OCI-LY1 (cell line): ENCODE results near the gene MT1E.
A peak's percentile ranks its signal among the peaks of the same experiment; 100 is the strongest.

ENCODE experiments used
- H2AFZ ChIP-seq: fragments of 200-600 bp; sonication (generic), shearing (Covaris generic); 2 replicates; pipeline ENCODE4 v1.6.0; 2014; ENCODE audit warnings: antibody characterized with exemption, mild to moderate bottlenecking, low read length
- H3F3A ChIP-seq: fragments of 200-600 bp; sonication (generic), shearing (Covaris generic); 2 replicates; pipeline ENCODE4 v1.6.0; 2014; ENCODE audit warnings: mild to moderate bottlenecking, antibody characterized with exemption, low read length, moderate library complexity; ENCODE audit not compliant: insufficient read depth
- H3K27ac ChIP-seq: fragments of 200-600 bp; sonication (generic); 2 replicates; pipeline ENCODE4 v1.5.1; 2014; ENCODE audit warnings: low read length, mixed run types, mild to moderate bottlenecking, low read depth; ENCODE audit not compliant: poor library complexity, severe bottlenecking
- H3K27me3 ChIP-seq: fragments of 200-600 bp; sonication (generic); 2 replicates; pipeline ENCODE4 v1.6.0; 2014; ENCODE audit warnings: antibody characterized with exemption, mild to moderate bottlenecking, low read length, moderate library complexity; ENCODE audit not compliant: insufficient read depth
- H3K36me3 ChIP-seq: fragments of 200-600 bp; sonication (generic); 2 replicates; pipeline ENCODE4 v1.6.1; 2014; ENCODE audit warnings: mild to moderate bottlenecking, antibody characterized with exemption, low read length, moderate library complexity, mixed read lengths; ENCODE audit not compliant: insufficient read depth
- H3K4me1 ChIP-seq: fragments of 200-600 bp; sonication (generic); 2 replicates; pipeline ENCODE4 v1.5.1; 2014; ENCODE audit warnings: mild to moderate bottlenecking, low read length, moderate library complexity; ENCODE audit not compliant: insufficient read depth, severe bottlenecking
- H3K4me2 ChIP-seq: fragments of 200-600 bp; sonication (generic), shearing (Covaris generic); 2 replicates; pipeline ENCODE4 v1.6.1; 2014; ENCODE audit warnings: low read length
- H3K4me3 ChIP-seq: fragments of 200-600 bp; sonication (generic); 2 replicates; pipeline ENCODE4 v1.5.1; 2014; ENCODE audit warnings: low read length, low read depth, mild to moderate bottlenecking, mixed read lengths; ENCODE audit not compliant: poor library complexity, severe bottlenecking
- H3K79me2 ChIP-seq: fragments of 200-600 bp; shearing (Covaris generic); 2 replicates; pipeline ENCODE4 v1.6.1; 2016; ENCODE audit warnings: mixed run types, low read length, mixed read lengths; ENCODE audit not compliant: insufficient read depth
- H3K9ac ChIP-seq: fragments of 200-600 bp; sonication (generic), shearing (Covaris generic); 2 replicates; pipeline ENCODE4 v1.6.1; 2014; ENCODE audit warnings: mild to moderate bottlenecking, low read length, mixed read lengths
- H3K9me2 ChIP-seq: fragments of 200-600 bp; sonication (generic), shearing (Covaris generic); 2 replicates; pipeline ENCODE4 v1.6.1; 2014; ENCODE audit warnings: low read depth, mild to moderate bottlenecking, low read length, mixed read lengths
- H3K9me3 ChIP-seq: fragments of 200-600 bp; shearing (Covaris generic); 2 replicates; pipeline ENCODE4 v1.6.1; 2014; ENCODE audit warnings: low read length, mixed read lengths
- H4K20me1 ChIP-seq: fragments of 200-600 bp; sonication (generic), shearing (Covaris generic); 2 replicates; pipeline ENCODE4 v1.6.0; 2016; ENCODE audit warnings: mild to moderate bottlenecking, low read length; ENCODE audit not compliant: insufficient read depth
- CTCF ChIP-seq: fragments of 200-600 bp; sonication (generic), shearing (Covaris generic); IDR thresholded peaks from 2 replicates; pipeline ENCODE4 v1.5.1; 2017; ENCODE audit warnings: mild to moderate bottlenecking, antibody characterized with exemption, low read length, moderate library complexity, mixed read lengths
- EZH2 ChIP-seq: fragments of 200-600 bp; sonication (generic), shearing (Covaris generic); IDR thresholded peaks from 2 replicates; pipeline ENCODE4 v1.8.0; 2017; ENCODE audit warnings: borderline replicate concordance, mixed run types, mild to moderate bottlenecking, antibody characterized with exemption, low read length, moderate library complexity, mixed read lengths

The MT1E gene

GRCh38 chr16:56641166-56641565, 15.6 kb downstream of the MT1E start:
- Histone ChIP-seq H3K4me3 (no peak overlapping the region), H3K4me1 (peaks cover 6% of the 10 kb centered on the region), H2AFZ (no peak overlapping the region), H4K20me1 (no peaks in the 10 kb centered on the region), H3K27ac (no peak overlapping the region), H3K9me2 (no peaks in the 10 kb centered on the region), H3K9me3 (no peaks in the 10 kb centered on the region), H3K36me3 (no peaks in the 10 kb centered on the region), H3K79me2 (no peaks in the 10 kb centered on the region), H3K9ac (no peak overlapping the region), H3K4me2 (no peak overlapping the region), H3F3A (no peaks in the 10 kb centered on the region), H3K27me3 (no peaks in the 10 kb centered on the region; the same call in 1 of the 2 replicates)
- TF ChIP-seq EZH2 (no peak), CTCF (no peak)

GRCh38 chr16:56643080-56643778, 17.6 kb downstream of the MT1E start:
- H3K9me2 ChIP-seq: no peaks in the 10 kb centered on the region
- no peak overlapping the region for H3K27ac ChIP-seq
- H3K27me3 ChIP-seq: no peaks in the 10 kb centered on the region; the same call in 1 of the 2 replicates
- peak overlapping the region; percentile 35 for H3K4me3 ChIP-seq
- no peaks in the 10 kb centered on the region for H3F3A ChIP-seq
- H4K20me1 ChIP-seq: no peaks in the 10 kb centered on the region
- peak overlapping the region; percentile 55 for H3K4me2 ChIP-seq
- peak; percentile 25; the same call in 1 of the 2 replicates for TF ChIP-seq CTCF
- TF ChIP-seq EZH2: no peak
- no peaks in the 10 kb centered on the region for H3K9me3 ChIP-seq
- H3K4me1 ChIP-seq: peaks cover 6% of the 10 kb centered on the region
- no peak overlapping the region for H2AFZ ChIP-seq
- no peaks in the 10 kb centered on the region for H3K36me3 ChIP-seq
- no peak overlapping the region; the same call in 1 of the 2 replicates for H3K9ac ChIP-seq
- no peaks in the 10 kb centered on the region for H3K79me2 ChIP-seq

- H3K4me2 ChIP-seq: peak overlapping the region; percentile 55
- H3K27ac ChIP-seq: no peak overlapping the region
- H3K36me3 ChIP-seq: no peaks in the 10 kb centered on the region
- H3F3A ChIP-seq: no peaks in the 10 kb centered on the region
- no peaks in the 10 kb centered on the region; the same call in 1 of the 2 replicates for H3K27me3 ChIP-seq
- H3K9me3 ChIP-seq: no peaks in the 10 kb centered on the region
- peak overlapping the region; percentile 35 for H3K4me3 ChIP-seq
- peaks cover 6% of the 10 kb centered on the region for H3K4me1 ChIP-seq
- no peaks in the 10 kb centered on the region for H3K9me2 ChIP-seq
- no peaks in the 10 kb centered on the region for H3K79me2 ChIP-seq
- TF ChIP-seq EZH2 (no peak), CTCF (no peak)
- H4K20me1 ChIP-seq: no peaks in the 10 kb centered on the region
- no peak overlapping the region for H3K9ac ChIP-seq
- H2AFZ ChIP-seq: no peak overlapping the region
Observed at GRCh38 chr16:56643833-56644232, 18.3 kb downstream of the MT1E start.
